Measurements from ENCODE around the gene RAI14.
"Not testable (repeated sequence)": the region's sequence is repeated elsewhere in the genome, so short reads cannot be mapped to it uniquely, and the experiment has no call there.

Gene RAI14

DNA sequence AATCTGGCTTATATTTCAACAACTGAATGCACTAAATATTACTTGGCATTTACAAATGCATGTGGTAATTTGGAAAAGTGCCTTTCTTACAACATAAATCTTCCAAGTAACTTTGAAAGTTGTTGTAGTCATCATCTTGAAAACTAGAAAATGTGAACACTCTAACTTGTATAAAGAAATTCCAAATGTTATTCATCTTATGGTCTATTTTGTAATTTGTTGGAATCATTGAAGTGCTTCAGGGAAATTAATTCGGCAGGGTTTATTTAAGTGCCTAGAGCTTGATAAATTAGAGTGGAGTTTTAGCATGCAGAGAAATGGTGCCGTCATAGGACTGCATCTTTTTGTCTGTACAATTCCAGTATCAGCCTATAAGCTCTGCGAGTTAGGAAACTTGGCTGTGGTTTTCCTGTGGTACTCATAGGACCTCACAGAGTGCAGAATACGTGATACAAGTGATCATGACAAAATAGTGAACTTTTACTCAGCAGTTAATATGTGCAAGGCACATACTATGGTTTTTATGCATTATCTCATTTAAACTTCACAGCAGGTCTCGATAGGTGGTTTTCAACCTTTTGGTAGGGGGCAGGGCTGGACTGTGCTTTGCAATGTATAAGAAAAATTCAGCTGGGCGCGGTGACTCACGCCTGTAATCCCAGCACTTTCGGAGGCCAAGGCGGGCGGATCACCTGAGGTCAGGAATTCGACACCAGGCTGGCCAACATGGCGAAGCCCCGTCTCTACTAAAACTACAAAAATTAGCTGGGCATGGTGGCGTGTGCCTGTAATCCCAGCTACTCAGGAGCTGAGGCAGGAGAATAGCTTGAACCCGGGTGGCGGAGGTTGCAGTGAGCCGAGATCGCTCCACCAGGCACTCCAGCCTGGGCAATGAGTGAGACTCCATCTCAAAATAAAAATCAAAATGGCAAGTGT, 79.6 kb downstream of the RAI14 start:
- no peak for FAIRE-seq

DNA sequence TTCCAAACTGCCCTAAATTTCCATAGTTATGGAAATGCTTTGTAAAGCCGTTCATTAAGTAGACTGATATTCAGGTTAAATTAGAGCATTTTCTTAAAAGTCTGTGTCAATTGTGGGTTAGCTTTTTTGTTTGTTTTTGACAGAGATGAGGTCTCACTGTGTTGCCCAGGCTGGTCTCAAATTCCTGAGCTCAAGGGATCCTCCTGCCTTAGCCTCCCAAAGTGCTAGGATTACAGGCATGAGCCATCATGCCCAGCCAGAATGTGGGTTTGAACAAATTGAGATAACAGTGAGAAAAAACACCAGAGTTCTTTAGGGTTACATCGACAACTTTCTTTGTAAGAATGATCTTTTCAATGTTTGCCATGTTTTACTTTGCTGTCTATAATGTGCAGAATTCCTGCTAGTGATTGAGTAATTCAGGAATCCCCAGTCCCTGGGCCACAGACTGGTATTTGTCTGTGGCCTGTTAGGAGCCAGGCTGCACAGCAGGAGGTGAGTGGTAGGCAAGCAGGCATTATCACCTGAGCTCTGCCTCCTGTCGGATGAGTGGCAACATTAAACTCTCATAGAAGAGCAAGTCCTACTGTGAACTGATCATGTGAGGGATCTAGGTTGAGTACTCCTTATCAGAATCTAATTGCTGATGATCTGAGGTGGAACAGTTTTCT, 80.5 kb downstream of the RAI14 start:
- no peak for FAIRE-seq

DNA sequence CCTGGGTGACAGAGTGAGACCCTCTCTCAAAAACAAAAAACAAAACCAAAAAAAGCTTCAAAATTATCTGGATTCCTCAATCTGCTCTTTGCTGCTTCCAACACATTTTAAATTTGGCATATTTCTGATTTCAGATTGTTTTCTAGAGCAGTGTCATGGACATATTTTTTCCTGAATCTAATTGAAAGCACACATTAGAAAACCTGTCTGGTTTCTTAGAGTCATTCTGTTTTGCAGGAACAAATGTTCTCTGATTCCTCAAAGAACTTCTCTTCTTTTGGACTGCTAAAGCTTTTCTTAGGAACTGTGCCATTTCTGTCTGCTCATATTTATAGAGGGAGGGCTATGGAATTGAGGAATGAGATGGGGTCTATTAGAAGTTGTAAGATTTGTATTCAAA, 81.6 kb downstream of the RAI14 start:
- FAIRE-seq = no peak

DNA sequence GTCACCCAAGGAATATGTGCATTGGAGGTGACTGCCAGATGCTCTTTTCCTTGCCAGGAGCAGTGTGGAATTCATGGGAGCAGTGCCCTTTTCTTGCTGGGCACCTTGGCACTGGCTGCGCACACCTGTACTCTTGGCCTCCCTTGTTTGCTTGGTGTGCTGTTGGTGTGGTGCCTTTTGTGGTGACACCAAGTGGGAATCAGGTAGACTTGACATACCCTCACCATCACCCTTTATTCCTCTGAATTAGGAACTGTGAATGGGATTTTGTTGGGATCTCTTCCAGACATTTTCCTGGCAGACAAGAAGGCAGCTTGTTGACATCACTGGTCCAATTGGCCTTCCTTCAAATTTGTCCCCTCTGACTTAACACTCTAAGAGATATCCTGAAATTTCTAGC, 82.3 kb downstream of the RAI14 start:
- no peak for FAIRE-seq

DNA sequence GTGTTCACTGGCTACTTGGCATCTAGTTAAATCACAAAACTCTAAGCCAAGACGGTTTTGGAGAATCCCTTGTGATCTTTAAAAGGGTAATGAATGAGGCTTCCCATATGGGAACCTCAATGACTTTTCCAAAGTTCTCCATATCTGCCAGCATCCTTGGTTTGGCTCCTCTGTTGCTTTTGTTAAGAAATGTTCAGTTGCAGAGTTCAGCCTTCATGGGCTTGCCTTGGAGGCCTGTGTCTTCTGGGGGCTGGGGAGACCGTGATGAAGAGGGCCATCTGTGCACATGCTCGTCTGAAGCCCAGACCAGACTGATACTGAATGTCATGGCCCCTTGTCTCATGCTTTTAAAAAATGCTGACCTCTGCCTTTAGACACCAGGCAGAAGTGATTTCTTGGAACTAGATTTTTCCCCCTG, 84.3 kb downstream of the RAI14 start:
- FAIRE-seq = no peak

DNA sequence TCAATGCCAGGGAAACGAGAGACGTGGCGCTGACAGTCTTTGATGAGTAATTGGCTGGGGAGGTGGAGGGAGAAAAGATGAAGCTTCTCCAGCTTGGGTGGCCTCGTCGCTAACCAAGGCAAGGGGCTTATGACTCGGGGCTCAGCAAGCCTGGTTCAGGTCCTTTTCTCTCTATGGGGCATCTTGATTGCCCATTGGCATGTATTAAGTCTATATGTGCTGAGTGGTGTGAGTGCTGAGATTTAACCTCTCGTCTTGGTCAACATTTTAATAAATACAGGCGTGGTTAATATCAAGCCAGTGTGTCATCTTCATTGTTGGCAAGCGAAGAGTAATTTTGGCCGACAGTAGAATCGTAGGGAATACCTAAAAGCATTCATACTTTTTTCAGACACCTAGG, 85.9 kb downstream of the RAI14 start:
- no peak for FAIRE-seq

DNA sequence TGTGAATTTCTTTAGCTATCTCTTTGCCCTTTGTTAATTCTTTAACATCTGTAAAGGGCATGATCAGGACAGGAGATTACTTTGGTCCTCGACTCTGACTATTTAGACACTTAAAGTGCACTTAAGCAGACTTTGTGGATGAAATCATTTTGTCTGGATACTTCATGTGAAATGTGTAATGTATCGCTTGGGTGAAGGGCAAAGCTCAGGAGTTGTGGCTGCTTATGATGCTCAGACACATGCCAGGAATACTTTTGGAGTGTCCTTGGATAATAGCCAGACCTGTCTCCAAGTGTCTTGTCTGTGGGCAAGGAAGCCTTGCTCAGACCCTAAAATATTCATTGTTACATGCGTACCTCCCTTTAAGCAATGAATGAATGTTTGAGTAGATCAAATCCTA, 87.8 kb downstream of the RAI14 start:
- FAIRE-seq = no peak

DNA sequence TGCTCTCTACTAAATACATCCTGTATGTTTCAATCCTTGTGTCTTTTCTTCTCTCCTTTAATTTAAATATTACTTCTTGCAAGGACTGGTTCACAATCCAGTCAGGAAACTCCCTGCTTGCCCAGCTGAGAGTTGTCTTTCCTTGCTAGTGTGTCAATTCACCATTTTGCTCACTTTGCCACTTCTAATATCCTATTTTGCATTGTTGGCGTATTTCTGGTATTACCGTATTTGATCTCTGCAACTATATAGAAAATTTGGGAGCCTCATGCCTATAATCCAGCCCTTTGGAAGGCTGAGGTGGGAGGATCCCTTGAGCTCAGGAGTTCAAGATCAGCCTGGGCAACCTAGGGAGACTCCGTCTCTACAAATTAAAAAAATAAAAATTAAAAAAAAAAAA, 92.3 kb downstream of the RAI14 start:
- no peak for FAIRE-seq

DNA sequence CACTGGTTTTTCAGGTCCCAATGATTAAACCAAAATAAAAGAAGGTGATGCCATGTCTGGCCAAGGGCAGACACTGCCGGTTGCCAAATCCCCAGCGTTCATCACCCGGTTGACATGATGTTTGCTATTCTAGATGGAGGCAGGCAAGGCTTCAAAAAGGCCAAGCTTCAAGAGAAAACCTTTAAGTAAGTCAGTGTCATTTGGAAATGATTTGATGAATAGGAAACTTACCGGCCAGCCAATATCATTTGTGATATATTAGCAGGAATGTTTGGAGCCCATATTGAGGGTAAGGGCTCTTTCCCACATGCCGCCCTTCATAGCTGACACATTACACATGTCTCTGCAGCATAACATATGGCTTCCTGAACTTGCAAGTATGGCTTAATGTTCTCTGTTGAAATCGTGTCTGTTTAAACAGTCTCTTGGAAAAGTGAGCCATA, 93.3 kb downstream of the RAI14 start:
- no peak for FAIRE-seq

DNA sequence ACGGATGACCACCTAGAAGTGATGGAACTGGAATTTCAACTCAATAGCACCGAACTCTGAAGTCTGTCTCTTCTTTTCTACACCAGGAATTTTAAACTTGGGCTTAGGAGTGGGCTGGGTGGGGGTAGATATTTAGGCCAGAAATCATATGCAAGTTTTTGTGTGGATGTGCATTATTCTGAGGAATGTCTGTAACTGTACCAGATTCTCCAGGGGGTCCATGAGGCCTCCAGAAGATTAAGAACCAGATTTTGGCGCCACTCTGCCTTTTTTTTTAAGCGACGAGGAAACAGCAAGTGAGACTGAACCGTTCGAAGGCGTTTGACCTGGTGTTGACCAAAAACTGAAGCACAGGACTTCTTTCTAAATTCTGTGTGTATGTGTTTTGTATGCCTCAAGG, 94.1 kb downstream of the RAI14 start:
- no peak for FAIRE-seq

DNA sequence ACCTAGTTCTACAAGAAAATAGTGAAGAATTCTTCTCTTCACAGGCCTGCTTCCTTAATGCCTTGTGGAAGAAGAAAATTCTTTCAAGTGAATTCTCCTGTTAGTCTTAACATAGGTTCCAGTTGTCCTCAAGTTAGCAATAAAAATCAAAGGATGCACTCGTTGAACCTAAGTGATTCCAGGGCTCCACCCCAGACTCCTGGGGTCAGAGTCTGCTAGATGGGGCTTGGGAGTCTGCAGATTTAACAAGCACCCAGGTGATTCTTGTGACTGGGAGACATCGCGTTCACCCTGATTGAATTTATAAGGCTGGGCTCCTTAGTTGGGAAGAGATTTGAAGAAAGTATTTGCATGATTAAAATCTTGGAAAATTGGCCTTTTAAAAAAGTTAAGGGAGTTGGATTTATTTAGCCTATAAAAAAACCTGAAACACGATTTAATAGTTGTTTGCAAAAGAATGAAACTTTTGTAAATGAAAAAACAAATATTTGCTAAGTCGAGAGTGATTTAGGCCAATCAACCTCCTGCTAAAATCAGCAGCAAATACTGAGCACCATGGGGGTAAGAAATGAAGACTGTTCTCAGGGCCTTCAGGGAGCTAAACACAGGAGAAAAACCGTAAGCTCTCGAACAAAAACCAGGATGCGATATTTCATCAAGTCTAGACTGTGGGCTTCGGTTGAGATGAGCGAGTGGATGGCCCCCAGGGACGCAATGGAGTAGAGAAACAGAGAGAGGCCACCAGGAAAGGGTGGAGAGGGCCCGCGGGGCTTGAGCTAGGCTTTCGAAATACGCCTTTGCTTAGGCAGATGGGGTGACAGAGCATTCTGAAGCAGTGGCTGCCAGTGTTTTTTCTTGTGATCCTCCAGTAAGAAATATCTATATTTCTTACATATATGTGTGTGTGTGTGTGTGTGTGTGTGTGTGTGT, 95.9 kb downstream of the RAI14 start:
- FAIRE-seq = no peak

DNA sequence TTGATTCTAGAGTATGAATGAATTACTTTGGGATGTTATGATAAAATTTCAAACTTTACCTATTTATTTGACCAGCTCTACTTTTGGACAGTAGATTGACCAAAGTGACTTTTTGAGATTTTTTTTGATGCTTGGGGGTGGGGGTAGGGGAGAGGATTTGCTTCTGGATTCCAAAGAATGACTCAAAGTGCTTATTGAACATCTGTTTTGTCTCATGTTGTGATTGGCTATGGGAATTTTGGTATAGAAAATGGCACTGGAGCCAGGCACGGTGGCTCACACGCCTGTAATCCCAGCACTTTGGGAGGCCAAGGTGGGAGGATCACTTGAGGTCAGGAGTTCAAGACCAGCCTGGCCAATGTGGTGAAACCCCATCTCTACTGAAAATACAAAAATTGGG, 97.1 kb downstream of the RAI14 start:
- not testable (repeated sequence) for FAIRE-seq

DNA sequence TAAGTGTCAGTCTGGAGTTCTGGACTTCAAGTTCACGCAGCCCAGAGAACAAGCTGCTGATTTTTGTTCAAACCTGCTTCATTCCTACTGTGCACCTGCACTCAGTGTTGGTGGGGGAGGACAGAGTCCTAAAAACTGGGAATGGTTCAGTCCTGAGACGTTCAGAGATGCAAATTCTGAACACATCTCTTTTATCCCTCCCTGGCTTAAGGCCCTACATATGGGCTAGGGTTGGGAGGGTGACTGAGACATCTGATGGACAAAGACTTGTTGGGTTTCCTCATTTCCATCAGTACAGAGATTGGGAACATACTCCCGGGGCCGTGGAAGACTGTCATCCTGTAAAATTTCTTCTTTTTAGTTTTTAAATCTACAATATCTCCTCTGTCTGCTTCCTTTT, 99.8 kb downstream of the RAI14 start:
- FAIRE-seq = no peak

DNA sequence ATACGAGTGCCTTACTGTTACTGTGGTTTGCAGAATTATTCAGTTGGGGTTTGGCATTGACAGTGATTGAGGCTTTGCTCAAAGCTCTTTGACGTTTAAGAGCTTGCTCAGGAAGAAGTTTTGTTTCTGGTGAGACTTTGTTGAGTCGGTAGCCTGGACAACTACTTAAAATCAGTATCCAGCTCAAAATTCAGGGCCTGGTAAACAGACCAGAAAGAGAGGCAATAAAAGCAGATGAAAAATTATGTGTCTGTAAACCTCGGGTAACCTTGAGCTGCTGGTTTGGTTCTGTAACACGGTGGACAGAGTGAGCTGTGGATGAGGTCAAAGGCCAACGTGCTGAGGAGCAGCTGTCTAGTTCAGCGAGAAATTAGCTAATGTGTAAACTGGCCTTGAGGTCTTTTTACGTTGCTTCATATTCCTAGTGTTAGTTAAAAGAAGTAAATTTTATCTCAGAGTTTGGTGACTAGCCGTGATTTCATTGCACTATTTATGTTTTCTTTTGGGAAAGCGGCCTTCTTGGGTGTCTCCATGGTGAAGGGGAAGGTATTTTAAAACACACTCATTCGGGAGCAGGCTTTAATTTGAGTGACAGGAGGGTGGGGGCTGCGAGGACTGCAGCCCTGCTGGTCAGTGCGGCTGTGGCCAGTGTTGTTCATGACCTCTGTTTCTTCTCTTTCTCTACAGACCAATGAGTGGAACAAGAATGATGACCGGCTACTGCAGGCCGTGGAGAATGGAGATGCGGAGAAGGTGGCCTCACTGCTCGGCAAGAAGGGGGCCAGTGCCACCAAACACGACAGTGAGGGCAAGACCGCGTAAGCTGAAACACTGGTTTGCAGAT, 100.9 kb downstream of the RAI14 start:
- no peak for FAIRE-seq

DNA sequence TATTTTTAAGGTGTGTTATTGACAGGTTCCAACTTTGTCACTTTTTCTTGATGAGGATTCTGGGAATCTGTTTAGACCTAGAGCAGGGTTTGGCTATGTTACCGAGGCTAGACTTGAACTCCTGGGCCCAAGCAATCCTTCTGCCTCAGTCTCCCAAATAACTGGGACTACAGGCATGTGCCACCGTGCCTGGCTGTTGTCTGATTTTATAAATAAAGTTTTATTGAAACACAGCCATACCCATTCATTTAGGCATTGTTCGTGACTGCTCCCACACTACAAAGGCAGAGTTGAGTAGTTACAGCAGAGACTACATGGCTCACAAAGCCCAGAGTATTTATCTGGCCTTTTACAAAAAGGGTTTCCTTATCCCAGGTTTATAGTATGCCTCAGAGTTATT, 102.4 kb downstream of the RAI14 start:
- no peak for FAIRE-seq

DNA sequence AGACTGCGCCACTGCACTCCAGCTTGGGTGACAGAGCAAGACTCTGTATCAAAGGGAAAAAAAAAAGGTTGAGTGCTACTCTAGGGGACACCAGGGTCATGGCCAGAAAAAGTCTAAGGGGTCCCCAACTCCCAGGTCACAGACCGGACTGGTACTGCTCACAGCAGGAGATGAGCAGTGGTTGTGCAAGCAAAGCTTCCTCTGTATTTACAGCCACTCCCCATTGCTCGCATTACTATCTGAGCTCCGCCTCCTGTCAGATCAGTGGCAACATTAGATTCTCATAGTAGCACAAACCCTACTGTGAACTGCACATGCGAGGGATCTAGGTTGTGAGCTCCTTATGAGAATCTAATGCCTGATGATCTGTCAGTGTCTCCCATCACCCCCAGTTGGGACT, 103.1 kb downstream of the RAI14 start:
- FAIRE-seq = not testable (repeated sequence)

DNA sequence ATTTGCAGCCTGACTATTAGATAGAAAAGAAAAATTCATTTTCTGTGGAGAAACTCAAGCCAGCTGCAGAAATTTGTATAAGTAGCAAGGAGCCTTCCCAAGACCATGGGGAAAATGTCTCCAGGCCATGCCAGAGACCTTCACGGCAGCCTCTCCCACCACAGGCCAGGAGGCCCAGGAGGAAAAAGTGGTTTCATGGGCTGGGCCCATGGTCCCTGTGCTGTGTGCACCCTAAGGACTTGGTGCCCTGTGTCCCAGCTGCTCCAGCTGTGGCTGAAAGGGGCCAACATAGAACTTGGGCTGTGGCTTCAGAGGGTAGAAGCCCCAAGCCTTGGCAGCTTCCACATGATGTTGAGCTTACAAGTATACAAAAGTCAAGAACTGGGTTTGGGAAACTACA, 109.5 kb downstream of the RAI14 start:
- no peak for FAIRE-seq

DNA sequence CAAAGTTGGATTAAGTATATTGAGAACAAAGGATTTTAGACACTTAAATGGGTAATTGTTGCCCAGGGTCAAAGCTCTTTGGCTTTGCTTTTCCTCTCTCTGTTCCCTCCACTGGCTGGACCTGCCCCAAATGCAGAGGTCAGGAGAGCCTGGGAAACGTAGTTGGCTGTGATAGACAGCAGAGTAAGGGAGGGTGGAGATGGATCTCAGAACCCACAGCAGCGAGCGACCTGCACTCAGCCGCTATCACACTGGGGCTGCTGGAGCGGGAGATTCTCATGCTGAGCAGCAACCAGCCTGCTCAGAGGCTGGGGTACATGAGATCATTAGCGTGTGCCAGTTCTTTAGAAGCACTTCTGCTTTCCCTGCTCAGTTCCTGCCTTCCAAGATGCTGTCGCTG, 111.1 kb downstream of the RAI14 start:
- FAIRE-seq = no peak

DNA sequence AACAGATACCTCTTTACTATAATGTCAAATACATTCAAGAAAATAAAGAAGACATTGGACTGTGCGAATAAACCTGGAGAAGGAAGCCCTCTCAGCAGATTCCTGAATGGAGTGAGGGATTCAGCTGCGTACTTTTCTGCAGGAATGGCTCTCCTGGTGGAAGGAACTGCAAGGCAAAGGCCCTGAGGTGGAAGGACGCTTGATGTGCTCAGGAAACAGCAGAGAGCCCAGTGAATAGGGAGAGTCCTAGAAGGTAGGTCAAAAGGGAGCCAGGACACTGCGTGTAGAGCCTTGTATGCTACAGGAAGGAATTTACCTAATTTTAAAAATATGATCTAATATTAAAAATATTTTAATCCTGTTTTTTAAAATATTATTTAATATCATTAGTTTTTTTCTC, 114.4 kb downstream of the RAI14 start:
- no peak for FAIRE-seq

DNA sequence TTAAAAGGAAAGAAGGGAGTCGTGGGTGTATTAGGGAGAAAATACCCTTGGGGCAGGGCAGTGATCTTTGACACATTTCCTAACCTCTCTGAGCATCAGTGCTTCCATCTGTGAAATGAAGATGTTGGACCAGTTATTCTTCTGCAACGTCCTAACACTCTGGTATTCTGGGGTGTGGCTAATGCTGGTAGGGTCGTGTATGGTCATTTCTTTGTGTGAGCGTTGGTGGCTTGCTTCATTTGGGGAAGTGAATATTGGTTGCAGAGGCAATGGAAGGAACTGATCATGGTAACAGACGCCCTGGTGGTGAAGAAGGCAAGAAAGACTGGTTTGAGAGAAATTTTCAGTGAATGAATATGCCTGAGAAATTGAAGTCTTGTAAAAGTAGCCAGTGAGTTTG, 114.9 kb downstream of the RAI14 start:
- FAIRE-seq = no peak

DNA sequence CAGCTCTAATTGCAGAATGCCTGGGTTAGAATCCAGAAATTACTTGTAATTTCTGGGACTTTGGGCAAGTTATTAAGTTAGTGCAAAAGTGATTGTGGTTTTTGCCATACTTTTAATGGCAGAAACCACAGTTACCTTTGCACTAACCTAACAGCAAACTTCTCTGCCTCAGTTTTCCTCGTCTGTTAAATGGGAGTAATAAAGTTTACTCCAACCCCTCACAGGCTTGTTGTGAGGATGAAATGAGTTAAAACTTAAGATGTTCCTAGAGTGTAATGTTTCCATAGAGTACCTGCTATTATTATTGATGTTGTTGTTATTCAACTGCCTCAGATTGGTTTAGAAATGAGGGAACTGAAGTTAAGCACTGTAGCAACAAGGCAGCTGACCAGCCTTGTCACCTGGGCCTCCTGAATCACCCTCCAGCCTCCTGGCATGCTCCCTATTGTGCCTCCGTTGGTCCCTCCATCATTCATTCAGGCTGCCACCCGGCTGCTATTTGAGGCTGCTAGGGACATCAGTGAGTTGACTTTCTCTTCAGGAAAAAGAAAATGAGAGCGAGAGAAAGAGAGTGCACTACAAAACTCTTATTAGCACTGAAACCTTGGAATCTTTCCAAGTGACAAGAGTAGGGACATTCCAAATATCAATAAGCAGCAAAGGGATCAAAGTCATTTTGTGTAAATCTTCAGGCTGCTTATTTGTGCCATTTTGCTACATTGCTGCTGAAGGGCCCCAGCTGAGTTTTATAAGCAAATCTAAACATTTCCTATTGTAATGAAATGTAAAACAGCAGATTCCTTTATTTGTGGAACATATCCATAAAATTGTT, 116.4 kb downstream of the RAI14 start:
- no peak for FAIRE-seq

Measured in endometrium (tissue), 2 donors.